Neural cell (in vitro differentiated cells): ENCODE measurements around the gene TMEM207.

Experiments
- POLR2AphosphoS5 ChIP-seq: IDR thresholded peaks from 2 replicates; pipeline ENCODE4 v1.6.1; 2012
- TF ChIP-seq, protein P1 (sequence below): fragments of 450-650 bp; IDR thresholded peaks from 2 replicates; pipeline ENCODE4 v1.5.1; 2014; ENCODE audit warnings: antibody characterized with exemption, mild to moderate bottlenecking, moderate library complexity; ENCODE audit not compliant: poor library complexity, severe bottlenecking

- peak; percentile 89 for TF ChIP-seq POLR2AphosphoS5
- TF ChIP-seq, protein P1, sequence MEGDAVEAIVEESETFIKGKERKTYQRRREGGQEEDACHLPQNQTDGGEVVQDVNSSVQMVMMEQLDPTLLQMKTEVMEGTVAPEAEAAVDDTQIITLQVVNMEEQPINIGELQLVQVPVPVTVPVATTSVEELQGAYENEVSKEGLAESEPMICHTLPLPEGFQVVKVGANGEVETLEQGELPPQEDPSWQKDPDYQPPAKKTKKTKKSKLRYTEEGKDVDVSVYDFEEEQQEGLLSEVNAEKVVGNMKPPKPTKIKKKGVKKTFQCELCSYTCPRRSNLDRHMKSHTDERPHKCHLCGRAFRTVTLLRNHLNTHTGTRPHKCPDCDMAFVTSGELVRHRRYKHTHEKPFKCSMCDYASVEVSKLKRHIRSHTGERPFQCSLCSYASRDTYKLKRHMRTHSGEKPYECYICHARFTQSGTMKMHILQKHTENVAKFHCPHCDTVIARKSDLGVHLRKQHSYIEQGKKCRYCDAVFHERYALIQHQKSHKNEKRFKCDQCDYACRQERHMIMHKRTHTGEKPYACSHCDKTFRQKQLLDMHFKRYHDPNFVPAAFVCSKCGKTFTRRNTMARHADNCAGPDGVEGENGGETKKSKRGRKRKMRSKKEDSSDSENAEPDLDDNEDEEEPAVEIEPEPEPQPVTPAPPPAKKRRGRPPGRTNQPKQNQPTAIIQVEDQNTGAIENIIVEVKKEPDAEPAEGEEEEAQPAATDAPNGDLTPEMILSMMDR = no peak
Measured at GRCh38 chr3:190497811-190498210, 48.1 kb upstream of the TMEM207 start.
